CD1c-positive myeloid dendritic cell (primary cell): ENCODE results near the gene RNF14.
"Not testable (repeated sequence)": the region's sequence is repeated elsewhere in the genome, so short reads cannot be mapped to it uniquely, and the experiment has no call there.

Source experiments
- DNase-seq: peaks from one replicate; pipeline ENCODE4 v3.0.0-alpha.2; 2016; ENCODE audit errors: extremely low spot score

The RNF14 gene

DNA sequence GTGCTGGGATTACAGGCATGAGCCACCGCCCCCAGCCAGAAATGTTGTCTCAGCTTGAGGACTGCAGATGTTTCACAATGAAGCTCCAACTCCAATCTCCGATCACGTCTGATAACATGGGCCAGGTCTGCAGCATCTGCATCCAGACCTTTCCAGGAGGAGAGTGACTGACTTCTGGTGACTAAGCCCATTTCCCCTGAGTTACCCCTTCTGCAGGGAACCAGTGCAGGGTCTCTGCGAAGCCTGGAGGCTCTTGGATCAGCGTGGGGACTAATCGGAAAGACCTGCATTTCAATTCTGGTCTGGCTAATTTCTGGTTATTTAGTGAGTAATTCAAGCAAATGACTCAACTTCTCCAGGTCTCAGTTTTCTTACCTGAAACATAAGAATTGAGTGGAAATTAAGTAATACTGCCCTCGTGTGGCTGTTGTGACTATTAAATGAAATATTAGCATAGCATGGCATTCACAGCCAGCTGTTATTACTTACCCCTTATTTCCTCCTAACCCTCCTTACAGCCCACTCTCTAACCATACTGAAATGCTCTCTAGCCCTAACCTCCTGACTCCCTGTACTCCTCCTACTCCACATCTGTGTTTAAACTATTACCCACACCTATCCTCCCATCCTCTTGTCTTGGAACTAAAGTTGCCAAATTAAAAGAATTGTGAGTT is 46.1 kb downstream of the RNF14 start:
- peak; percentile 73 for DNase-seq

DNA sequence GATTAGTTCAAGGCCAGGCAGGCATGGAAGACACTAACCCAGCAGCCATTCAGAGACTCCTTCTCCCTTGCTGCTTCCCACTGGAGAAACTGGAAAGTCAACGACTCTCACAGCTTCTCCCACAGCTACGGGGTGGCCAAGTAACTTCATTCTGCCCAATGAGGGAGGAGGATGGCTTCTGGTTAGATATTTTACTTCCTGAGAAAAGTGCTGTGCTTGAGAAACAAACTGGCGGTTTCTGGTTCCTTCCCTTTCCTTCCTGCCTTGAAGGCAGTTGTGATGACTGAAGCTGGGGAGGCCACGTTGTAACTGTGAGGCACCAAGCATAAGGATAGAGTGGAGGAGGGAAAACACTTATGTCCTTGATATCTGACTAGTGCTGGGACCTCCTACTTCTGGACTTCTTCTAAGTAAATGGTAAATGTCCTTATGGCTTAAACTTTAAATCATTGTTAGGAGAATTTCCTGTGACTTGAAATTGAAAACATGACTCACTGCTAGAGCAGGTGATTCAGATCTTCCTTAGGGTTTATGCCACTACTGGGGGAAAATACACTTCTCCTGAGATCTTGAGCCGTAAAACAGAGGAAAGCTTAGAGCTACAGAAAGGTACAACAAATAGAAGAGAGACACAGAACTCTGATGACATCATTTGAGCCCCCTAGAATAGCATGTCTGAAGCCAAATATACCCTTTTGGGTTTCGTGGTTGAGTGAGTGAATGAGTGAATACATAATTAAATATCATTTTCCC is 47.1 kb downstream of the RNF14 start:
- DNase-seq = peak; percentile 72

DNA sequence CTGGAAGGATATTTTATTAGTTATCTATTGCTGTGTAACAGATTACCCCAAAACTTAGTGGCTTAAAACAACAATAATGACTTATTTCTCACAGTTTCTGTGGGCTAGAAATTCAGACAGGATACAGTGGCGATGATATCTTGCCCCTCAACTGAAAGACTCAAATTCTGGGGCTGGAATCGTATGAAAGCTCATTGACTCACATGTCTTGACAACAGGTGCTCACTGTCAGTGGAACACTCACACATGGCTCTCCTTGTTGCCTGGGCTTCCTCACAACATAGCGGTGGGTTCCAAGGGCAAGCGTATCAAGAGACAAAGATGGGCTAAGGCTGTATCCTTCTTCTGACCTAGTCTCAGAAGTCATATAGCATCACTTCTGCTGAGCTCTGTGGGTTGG is 47.7 kb downstream of the RNF14 start:
- DNase-seq = no peak

DNA sequence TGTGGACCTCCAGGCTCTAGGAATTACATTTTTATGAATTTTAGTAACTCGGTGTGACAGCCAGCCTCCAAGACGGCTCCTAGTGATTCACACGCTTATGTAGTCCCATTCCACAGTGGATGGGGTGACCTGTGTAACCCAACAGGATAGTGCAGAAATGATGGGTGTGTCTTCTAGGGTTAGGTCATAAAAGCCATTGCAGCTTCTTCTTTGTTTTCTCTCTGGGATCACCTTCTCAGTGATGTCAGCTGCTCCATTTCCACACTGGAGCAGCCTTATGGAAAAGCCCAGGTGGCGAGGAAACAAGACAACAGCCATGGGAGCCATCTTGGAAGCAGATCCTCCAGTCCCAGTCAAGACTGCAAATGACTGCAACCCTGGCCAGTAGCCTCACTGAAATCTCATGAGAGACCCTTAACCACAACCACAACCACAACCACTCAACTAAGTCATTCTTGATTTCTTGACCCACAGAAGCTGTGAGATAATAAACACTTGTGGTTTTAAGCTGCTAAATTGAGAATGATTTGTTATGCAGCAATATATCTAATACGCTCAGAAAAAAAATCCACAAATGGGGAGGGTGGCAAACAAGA is 49.0 kb downstream of the RNF14 start:
- DNase-seq = no peak

DNA sequence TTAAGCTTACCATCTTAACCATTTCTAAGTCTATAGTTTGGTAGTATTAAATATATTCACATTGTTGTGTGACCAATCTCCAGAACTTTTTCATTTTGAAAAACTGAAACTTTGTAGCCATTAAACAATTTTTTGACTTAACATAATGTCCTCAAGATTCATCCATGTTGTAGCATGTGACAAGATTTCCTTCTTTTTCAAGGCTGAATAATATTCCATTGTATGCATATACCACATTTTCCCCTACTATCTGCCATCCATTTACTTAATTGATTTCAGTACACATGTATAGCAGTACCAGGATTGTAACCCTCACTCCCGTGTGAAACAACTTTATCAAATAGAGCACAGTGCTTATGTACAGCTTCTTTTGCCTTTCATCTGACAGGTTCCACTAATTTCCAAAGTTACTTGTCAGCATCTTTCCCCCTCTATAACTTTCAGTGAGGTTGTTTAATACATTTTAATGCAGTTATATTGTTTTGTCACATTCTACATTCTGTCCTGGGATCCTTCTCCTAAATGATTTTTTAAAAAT is 51.3 kb downstream of the RNF14 start:
- DNase-seq = no peak

DNA sequence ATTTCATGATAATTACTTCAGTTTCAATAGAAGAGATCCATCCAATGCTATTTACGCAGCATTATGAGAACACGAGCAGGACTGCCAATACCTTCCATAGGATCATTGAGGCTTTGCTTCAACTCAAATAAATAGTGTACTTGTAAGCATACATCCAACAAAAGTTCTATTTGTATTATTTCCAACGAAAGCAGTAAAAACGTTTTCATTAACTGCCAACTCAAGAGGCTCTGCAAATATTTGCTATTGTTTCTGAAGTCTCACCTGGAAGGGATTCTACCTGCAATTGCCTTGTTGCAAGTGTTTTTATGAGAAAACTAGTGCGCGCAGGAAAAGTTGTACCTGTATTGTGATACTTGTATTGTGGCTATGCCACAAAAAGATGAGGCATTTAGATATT is 54.9 kb downstream of the RNF14 start:
- no peak for DNase-seq

DNA sequence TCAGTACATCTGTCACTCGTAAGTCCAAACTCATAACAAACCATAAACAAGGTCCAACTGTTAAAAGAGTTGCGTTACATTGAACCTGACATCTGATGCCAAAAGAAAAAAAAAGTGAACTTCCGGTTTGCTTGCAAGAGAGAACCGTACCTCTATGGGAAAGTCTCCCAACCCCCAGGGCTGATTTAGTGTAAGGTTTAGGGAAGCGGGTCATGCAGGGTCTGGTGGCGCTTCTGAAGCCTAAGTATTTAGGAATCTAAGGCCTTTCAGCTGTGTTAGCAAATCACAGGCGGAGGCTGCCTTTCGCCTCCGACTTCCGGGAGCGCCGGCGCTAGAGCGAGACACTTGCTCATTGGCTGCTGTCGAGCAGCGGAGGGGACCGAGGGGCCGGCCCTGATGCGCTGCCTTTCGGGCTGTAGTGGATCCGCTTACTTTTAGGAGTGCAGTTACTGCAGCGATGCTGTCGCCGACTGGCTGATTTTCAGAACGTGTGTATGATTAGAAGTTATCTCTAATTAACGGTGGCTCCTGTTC is 55.9 kb downstream of the RNF14 start:
- DNase-seq = peak; percentile 89

DNA sequence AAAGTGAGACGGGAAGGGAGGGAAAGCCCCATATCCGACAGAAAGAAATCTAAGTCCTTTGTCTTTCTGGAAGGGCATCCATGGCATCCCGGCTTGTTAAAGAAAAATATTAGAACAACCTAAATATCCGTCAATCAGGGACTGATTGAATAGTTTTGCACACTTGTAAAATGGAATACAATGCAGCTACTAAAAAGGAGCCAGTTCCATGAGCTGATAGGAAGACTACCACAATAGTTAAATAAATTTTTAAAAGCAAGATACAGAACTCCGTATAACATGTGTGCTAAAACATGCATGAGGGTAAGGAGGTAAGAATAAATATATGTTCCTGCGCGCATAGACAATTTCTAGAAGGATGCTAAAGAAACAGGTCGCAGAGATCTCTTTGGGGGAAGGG is 56.7 kb downstream of the RNF14 start:
- no peak for DNase-seq

DNA sequence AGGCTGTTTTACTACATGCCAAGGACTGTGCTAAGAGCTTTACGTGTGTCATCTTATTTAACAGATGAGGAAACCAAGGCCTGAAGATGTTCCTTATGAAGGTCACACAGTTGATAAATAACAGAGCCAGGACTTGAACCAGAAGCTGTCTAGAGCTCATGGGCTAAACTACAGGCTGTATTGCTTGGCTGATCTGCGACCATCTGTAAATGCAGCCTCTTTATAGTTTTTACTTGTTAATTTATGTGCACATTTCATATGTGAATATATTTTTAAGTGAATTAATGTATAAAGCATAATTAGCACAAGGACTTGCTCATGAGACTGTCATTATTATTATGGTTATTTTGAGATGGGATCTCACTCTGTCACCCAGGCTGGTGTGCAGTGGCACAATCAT is 63.2 kb downstream of the RNF14 start:
- DNase-seq = no peak

DNA sequence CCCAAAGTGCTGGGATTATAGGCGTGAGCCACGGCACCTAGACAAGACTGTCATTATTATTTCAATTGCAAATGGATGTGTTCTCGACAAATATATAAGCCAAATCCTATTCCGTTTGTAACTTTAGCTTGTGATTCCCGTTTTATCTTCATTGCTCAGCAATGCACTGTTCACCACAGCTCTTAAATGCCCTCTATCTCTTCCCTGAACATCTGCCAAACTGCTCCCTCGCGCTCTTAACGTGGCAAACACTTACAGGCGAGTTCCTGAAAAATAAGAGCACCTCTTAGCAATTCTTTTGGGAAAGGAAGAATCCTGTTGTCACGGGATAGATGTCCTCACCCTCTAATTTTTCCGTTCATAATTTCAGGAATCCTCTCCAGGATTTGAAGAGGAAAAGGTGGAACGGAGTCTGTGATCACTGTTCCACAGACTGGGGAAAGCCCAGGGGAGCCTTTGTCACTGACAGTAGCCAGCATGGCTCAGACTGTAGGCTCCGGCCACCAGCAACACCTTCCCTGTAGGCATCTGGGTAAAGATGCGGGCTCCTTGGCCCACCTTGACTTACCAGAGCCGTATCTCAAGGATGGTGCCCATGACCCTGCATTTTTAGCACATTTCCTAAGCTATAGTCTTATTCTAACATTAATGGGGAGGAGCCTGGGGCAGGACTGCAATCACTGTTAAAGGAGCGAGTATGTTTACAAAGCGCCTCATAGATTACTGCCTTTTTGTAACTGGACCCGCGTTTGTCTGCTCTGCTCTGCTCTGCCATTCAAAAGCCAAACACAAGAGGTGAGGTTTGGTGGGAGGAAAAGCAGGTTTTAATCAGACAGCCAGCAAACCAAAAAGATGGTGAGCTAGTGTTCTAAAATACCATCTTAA is 64.1 kb downstream of the RNF14 start:
- DNase-seq = no peak

DNA sequence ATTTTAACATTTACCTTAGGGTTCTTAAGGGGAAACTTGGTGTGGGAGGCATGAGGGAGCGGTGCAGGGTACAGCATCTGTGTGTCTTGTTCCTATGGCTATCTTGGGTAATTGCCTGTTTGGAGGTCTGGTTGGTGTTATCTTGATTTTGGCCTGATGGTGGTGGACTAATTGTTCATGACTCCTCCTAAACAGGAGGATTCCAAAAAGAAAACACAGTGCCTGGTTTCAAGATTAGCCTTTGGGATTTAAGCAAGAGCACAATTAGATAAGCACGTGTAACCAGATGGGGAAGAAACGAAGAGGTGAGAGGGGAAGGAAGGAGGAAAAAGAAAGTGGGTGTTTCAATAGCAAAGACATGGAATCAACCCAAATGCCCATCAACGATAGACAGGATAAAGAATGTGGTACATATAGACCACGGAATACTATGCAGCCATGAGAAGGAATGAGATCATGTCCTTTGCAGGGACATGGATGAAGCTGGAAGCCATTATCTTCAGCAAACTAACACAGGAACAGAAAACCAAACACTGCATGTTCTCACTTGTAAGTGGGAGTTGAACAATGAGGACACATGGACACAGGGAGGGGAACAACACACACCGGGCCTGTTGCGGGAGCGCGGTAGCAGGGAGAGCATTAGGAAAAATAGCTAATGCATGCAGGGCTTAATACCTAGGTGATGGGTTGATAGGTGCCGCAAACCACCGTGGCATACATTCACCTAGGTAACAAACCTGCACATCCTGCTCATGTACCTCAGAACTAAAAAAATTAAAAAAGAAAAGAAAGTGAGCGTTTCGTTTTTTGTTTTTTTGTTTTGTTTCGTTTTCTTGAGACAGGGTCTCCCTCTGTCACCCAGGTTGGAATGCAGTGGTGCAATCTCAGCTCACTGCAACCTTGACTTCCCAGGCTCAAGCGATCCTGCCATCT is 65.0 kb downstream of the RNF14 start:
- DNase-seq = not testable (repeated sequence)

DNA sequence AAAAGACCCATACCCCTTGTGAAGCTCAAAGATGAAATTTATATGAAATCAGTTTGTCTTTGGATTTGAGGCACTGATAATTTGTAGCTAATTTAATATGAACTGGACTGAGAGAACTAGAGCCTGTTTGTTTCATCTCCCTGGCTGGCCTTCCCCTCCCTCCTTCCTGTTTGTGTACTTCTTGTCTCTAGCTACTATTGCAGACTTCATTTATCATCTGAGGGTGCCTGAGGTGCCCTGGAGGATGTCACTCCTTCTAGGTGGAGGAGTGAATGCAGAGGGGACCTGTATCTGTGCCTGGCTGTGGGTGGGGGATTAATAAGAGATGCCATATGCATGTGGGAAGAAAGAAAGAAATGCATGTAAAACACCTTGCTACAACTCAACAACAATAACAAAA is 66.1 kb downstream of the RNF14 start:
- no peak for DNase-seq

DNA sequence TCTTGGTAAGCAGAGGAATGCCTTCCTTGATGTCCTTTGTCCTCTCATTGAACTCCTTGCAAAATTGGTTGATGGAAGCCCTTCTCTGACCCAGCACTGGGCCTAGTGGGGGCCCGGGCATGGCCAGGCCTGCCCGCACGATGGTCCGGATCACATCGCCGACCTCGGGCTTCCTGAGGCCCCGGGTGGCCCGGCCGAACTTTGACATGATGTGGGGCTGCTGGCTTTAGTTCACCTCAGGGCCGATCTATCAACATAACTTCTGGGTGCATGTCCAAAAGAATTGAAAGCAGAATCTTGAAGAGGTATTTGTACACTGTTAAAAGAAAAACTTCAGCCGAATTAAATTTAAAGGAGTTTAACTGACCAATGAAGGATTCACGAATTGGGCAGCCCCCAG is 68.0 kb downstream of the RNF14 start:
- DNase-seq = no peak

DNA sequence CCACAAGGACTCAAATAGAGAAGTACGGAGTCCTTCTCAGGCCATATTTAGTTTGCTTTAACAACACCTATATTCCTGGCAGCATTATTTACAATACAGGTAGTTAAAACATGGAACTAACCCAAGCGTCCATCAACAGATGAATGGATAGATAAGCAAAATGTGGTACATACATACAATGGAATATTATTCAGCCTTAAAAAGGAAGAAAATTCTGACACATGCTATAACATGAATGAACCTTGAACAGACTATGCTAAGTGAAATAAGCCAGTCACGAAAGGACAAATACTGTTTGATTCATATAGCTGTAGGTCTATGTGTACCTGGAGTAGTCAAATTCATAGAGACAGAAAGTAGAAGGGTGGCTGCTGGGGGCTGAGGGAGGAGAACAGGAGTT is 68.7 kb downstream of the RNF14 start:
- not testable (repeated sequence) for DNase-seq

DNA sequence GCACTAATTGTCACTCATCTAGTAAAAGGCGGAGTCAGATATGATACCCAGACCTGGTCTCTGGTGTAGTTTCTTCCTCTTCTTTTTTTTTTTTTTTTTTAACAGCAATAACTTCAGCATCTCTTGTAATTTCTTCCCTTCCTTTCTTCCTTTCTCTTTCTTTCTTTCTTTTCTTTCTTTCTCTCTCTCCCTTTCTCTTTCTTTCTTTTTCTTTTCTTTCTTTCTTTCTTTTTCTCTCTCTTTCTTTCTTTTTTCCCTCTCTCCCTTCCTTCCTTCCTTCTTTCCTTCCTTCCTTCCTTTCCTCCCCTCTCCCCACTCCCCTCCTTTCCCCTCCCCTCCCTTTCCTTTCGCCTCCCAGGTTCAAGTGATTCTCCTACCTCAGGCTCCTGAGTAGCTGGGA is 69.8 kb downstream of the RNF14 start:
- no peak for DNase-seq
